GM21515 (cell line): ENCODE results near the gene KRT72.

Experiments
- ATAC-seq: cut with Tn5 transposase; IDR thresholded peaks from one replicate; pipeline ENCODE4 v1.9.1; 2021; ENCODE audit not compliant: unreplicated experiment

KRT72 gene

GRCh38 chr12:52630599-52631200, 29.4 kb upstream of the KRT72 start:
- ATAC-seq, result no peak

GRCh38 chr12:52630008-52630500, 28.8 kb upstream of the KRT72 start:
- ATAC-seq, result no peak

GRCh38 chr12:52629281-52630007, 28.2 kb upstream of the KRT72 start:
- ATAC-seq, result no peak

DNA sequence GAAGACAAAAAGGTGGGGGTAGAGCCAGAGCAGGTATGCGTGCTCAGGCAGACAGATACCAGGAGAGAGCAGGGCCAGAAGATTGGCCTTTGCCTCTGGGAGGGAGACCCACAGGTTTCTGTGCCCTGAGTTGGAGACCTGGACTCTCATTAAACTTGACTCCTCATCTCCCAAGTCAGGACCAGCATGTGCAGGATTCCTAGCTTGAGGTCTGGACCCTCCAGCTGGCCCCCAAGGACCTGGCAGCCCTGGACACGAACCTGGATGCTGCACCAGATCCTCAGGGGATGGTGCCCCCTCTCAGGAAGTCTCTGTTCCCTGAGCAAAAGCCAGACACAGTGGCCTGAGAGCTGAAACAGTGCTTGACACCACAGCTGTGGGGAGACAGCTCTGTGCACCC, 27.6 kb upstream of the KRT72 start:
- ATAC-seq, result no peak

DNA sequence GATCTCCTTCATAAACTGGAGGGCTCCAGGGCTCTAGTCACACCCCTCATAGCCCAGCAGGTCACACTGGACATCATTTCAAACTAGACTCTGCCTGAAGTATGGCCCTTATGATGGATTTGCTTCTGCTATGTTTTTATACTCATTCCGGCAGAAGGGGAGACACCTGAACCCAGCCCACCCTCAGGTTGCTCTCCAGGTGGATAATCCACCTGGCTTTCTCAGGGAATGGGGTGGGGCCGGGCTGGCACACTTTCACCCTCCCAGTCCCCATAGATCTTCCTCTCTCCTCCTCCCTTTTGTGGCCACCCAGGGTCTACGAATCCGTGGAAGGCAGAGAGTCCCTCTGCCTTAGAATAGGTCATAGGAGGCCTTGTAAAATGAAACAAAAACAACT, 26.8 kb upstream of the KRT72 start:
- ATAC-seq, result no peak

GRCh38 chr12:52627395-52628110, 26.3 kb upstream of the KRT72 start:
- no peak for ATAC-seq

DNA sequence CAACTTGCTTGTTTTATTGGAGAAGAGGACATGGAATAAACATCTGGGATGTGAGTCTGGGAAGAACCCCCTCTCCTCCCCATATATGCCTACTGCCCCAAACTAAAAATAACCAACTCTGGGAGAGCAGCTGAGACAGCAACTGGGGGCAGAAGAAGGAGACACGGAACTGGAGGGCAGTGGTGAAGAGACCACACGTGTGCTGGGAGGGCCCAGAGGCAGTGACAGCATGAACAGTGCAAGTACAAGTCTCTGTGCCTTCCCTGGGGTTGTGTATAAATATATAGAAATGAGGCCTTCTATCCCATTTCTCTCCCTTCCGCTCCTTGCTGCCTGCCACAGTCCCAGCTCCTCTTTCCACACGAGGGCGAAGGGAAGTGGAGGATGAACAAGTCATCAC, 21.1 kb upstream of the KRT72 start:
- ATAC-seq, result no peak

GRCh38 chr12:52618866-52619265, 17.6 kb upstream of the KRT72 start:
- no peak for ATAC-seq

DNA sequence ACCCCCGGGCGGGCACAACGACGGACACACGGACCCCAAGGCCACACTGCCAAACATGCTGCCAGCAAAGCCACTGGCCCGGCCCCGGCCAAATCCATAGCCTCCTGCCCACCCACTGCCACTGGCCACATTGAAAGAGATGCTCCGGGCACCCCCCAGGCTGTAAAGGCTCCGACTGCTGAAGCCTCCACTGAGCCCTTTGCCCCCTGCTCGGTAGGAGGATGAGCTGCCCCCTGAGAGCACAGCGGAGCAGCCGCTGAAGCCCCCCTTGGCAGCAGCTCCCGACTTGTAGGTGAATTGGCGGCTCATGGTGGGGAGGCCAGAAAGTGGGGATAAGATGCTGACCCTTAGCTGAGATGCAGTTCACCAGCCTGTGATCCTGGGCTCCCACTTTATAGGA, 17.0 kb upstream of the KRT72 start, which contains the start of gene KRT73:
Gene KRT73, minus strand, starts transcription at position 344 of the 400 bp plus-strand sequence. Its CDS starts 35 bp downstream, at position 309.
- ATAC-seq, result no peak

DNA sequence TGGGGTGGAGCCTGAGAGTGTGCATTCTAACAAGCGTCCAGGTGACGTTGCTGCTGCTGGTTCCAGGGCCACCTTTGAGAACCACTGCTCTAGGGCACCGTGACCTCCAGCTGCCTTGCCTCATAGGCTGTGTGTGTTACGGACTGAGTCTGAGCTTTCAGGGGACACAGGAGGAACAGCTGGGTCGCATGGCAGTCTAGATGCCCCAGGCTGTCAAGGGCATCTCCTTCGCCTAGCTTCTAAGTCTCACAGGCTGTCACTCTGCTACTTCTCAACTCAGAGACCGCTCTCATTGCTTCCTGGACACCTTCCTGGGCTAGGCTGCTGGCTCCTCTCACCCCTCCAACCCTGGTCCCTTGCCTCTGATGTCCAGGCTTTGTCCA, 16.1 kb upstream of the KRT72 start:
- ATAC-seq, result no peak

GRCh38 chr12:52616680-52617402, 15.6 kb upstream of the KRT72 start:
- no peak for ATAC-seq

GRCh38 chr12:52615912-52616311, 14.6 kb upstream of the KRT72 start:
- ATAC-seq, result no peak

DNA sequence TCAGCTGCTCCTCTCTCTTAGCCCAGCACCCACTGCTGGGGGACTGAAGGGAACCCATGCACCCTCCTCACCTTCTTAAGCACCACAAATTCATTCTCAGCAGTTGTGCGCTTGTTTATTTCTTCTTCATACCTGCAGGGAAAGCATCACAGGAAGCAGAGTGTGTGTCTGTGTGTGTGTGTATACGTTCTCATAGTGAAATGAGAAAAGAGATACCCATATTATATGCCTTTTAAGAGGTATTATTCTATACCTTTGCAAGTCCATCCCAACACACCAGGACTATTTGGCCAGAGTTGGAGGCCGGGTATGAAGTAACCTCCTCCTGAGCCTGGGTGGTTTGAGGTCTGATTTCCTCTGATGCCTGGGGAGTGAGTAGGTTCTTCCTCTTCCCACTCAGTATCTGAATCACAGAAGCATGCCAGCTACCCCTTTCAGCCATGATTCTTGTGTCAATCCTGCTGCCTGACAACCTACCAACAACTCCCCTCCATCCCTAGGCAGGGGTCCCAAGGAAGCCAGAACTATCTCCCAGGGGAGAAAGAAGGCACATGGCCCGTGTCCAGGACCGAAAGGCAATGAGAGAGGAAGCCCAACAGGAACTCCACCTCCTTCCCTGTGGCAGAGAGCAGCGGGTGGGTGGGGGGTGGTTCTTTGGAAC, 14.1 kb upstream of the KRT72 start:
- no peak for ATAC-seq

- ATAC-seq, result no peak
These were observed 13.3 kb upstream of the KRT72 start for GRCh38 chr12:52614381-52615207.

GRCh38 chr12:52613384-52614030, 12.2 kb upstream of the KRT72 start:
- ATAC-seq, result no peak

GRCh38 chr12:52612431-52613383, 11.4 kb upstream of the KRT72 start:
- no peak for ATAC-seq

DNA sequence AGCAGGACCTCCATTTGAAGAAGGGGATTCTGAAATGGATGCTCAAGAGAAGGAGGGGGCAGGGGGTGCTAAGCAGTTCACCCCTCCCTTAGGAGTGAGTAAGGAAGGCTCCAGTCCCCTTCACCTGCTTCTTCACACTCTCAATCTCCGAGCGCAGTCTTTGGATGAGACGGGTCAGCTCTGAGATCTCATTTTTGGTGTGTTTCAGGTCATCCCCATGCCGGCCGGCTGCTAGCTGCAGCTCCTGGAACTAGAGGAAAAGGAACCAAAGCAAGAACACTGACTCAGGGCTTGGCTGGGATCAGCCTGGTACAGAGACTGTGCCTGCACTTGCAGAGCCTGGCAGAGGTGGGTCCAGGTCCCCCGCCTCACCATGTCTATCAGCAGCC, 9.8 kb upstream of the KRT72 start:
- no peak for ATAC-seq
